Measurements from ENCODE around the gene RASA3.
"Not testable (repeated sequence)": the region's sequence is repeated elsewhere in the genome, so short reads cannot be mapped to it uniquely, and the experiment has no call there.

RASA3 gene

GRCh38 chr13:114077099-114077932 is 55.1 kb downstream of the RASA3 start:
- DNase-seq (ENCODE audit: low read depth, low spot score), result no peak
- no peak overlapping the region for H3K4me3 ChIP-seq (ENCODE audit: low read length)

- no peak for DNase-seq (ENCODE audit: low read depth, low spot score)
- H3K4me3 ChIP-seq (ENCODE audit: low read length), result no peak overlapping the region
Observed at GRCh38 chr13:114076329-114077090, 55.9 kb downstream of the RASA3 start.

GRCh38 chr13:114075811-114076210 is 56.6 kb downstream of the RASA3 start:
- not testable (repeated sequence) for H3K4me3 ChIP-seq (ENCODE audit: low read length); DNase-seq (ENCODE audit: low read depth, low spot score)

DNA sequence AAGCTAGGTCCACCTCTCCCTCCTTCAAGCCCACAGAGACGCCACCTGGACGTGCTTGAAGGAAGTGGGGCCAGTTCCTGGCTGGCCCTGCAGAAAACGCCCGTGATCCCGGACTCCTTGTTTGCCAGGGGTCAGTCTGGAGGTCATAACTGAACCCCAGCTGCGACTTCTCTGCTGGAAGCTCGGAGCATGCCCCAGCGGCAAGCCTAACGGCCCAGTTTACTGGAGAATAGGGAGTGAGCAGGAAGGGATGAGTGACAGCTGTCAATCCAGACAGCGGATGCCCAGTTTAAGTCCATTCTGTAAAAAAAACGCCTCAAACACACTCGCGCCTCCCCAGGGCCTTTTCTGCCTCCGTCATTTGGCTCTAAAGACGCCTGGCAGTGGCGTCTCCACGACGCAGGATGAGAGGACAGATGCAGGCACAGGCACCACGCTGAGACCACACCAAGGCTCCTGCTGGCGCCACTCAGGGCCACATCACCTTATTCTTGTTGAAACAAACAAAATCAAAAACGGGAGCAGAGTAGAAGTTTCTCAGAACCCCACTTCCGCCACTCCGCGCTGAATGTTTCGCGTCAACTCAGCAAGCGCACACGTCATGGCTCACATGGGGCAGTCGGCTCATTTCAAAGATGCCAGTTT is 57.6 kb downstream of the RASA3 start:
- H3K4me3 ChIP-seq (ENCODE audit: low read length), result no peak overlapping the region

GRCh38 chr13:114073881-114074612 is 58.4 kb downstream of the RASA3 start:
- DNase-seq (ENCODE audit: low read depth, low spot score), result no peak
- H3K4me3 ChIP-seq (ENCODE audit: low read length), result no peak overlapping the region

More for the DNA sequence above, 57.6 kb downstream of the RASA3 start:
- DNase-seq (ENCODE audit: low read depth, low spot score), result no peak

- no peak overlapping the region for H3K4me3 ChIP-seq (ENCODE audit: low read length)
- DNase-seq (ENCODE audit: low read depth, low spot score), result no peak
Observed at GRCh38 chr13:114072421-114072820, 60.0 kb downstream of the RASA3 start.

- DNase-seq (ENCODE audit: low read depth, low spot score), result no peak
- no peak overlapping the region for H3K4me3 ChIP-seq (ENCODE audit: low read length)
Observed at GRCh38 chr13:114071991-114072390, 60.4 kb downstream of the RASA3 start.

DNA sequence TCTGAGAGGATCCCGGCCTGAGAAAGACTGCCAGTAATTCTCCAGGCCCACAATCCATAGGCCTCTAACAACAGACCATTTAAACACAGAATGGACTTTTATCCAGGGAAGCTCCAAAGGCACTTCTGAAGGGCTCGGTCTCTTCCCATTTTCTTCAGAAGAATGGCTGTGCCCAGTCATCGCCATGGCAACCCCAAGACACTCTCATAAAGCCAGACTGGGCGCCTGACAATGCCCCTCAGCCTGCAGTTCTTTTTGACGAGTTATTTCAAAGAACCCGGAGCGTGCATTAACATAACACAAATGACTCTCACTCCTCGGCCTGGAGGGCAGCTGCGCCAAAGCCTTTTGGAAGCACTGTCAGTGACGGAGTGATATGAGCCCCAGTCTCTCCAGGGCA is 61.0 kb downstream of the RASA3 start:
- DNase-seq (ENCODE audit: low read depth, low spot score), result no peak
- no peak overlapping the region for H3K4me3 ChIP-seq (ENCODE audit: low read length)

- H3K4me3 ChIP-seq (ENCODE audit: low read length), result no peak overlapping the region
- no peak for DNase-seq (ENCODE audit: low read depth, low spot score)
Observed at GRCh38 chr13:114070098-114070799, 62.2 kb downstream of the RASA3 start.

DNA sequence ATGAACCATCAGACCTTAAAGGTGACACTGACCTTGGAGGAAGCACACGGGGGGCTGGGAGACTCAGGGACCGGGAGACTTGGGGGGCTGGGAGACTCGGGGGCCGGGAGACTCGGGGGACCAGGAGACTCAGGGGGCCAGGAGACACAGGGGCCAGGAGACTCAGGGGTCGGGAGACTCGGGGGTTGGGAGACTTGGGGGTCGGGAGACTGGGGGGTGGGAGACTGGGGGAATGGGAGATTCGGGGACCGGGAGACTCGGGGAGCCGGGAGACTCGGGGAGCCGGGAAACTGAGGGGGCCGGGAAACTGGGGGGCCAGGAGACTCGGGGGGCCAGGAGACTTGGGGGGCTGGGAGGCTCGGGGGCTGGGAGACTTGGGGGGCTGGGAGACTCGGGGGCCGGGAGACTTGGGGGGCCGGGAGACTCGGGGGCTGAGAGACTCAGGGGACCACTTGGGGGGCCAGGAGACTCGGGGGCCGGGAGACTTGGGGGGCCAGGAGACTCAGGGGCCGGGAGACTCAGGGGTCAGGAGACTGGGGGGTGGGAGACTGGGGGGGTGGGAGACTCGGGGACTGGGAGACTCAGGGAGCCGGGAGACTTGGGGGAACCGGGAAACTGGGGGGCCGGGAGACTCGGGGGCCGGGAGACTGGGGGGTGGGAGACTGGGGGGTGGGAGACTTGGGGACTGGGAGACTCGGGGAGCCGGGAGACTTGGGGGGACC is 62.9 kb downstream of the RASA3 start:
- H3K4me3 ChIP-seq (ENCODE audit: low read length), result no peak overlapping the region
- no peak for DNase-seq (ENCODE audit: low read depth, low spot score)

DNA sequence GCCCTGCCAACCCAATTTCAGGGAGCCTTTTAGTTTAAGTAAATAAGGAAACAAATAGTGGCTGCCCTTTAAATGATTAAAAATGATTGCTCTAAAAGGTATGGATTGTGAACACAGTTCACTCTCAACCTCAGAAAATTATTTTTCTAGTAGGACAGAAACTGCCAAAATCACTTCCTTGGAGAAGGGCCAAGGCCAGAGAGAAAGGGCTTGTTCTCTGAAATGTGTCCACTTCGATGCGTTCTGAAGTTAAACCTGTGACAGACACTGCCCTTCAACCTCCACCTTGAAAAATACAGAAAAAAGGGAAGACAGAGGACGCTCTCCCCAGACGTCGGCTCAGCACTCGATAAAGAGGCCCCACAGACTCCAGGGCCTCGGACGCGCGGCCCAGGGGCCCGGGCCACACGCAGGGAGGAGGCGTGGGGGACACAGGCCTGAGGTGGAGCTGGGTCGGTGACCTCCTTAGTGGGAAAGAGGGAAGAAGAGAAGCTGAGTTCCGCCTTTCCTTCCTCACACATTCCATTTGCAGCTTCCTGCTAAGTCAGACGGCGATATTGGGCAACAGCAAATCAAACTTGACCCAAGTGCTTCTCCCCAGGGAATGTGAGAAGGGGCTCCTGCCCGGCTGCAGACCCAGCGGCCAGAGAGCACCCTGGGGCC is 63.6 kb downstream of the RASA3 start:
- no peak for DNase-seq (ENCODE audit: low read depth, low spot score)
- no peak overlapping the region for H3K4me3 ChIP-seq (ENCODE audit: low read length)

- DNase-seq (ENCODE audit: low read depth, low spot score), result no peak
- H3K4me3 ChIP-seq (ENCODE audit: low read length), result no peak overlapping the region
Observed at GRCh38 chr13:114067886-114068651, 64.4 kb downstream of the RASA3 start.

GRCh38 chr13:114067381-114067885 is 65.0 kb downstream of the RASA3 start:
- peak; percentile 58 for DNase-seq (ENCODE audit: low read depth, low spot score)
- H3K4me3 ChIP-seq (ENCODE audit: low read length), result 0 out of 2 replicates have a peak overlapping the region, but pooled peaks have one; percentile 1

GRCh38 chr13:114066956-114067355 is 65.5 kb downstream of the RASA3 start:
- H3K4me3 ChIP-seq (ENCODE audit: low read length), result 0 out of 2 replicates have a peak overlapping the region, but pooled peaks have one; percentile 1
- no peak for DNase-seq (ENCODE audit: low read depth, low spot score)

DNA sequence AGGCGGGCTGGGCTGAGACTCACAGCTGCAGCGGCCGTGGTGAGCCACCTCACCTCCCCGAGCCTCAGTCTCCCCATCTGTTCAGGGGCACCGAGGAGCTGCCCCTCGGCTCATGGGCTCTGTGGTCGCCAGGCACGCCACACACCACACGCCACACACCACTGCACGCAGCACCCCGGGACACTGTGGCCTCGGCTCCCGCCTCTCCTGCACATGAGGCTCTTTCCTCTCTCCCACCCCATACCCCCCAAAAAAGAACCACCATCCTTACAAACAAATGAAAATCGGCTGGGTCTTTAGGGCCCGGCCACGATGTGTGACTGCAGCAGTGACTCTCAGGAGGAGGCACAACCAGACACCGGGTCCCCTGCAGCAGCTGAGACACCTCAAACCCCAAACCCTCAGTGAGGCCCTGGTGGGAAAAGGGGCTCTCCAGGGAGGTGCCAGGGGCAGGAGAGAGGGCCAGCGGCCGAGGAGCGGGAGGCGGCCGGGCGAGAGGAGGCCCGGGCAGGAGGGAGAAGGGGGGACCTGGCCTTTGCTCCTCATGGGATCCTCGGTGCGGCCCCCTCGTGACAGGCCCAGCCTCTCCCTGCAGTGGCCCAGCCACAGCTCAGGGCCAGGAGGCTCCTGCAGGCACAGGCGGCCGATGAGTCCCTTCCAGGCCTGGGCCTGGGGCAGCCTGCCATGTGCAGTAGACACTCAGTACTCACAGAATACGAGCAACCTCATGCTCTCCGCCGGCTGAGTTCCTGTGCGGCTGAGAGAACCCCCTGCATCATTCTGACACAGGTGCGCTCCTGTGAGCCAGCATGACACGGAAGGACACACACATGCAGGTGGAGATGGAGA is 66.3 kb downstream of the RASA3 start:
- H3K4me3 ChIP-seq (ENCODE audit: low read length), result no peak overlapping the region
- no peak for DNase-seq (ENCODE audit: low read depth, low spot score)

Measured in Jurkat, Clone E6-1 (cell line).